GM18867 (cell line): Measurements from ENCODE around the gene U2AF1L4.
"Not testable (repeated sequence)": the region's sequence is repeated elsewhere in the genome, so short reads cannot be mapped to it uniquely, and the experiment has no call there.

ENCODE experiments used
- ATAC-seq: cut with Tn5 transposase; IDR thresholded peaks from one replicate; pipeline ENCODE4 v1.9.1; 2021; ENCODE audit warnings: mild to moderate bottlenecking, moderate library complexity; ENCODE audit not compliant: unreplicated experiment

The U2AF1L4 gene

GRCh38 chr19:35781650-35782049 lies 36.4 kb upstream of the U2AF1L4 start:
- ATAC-seq = no peak

DNA sequence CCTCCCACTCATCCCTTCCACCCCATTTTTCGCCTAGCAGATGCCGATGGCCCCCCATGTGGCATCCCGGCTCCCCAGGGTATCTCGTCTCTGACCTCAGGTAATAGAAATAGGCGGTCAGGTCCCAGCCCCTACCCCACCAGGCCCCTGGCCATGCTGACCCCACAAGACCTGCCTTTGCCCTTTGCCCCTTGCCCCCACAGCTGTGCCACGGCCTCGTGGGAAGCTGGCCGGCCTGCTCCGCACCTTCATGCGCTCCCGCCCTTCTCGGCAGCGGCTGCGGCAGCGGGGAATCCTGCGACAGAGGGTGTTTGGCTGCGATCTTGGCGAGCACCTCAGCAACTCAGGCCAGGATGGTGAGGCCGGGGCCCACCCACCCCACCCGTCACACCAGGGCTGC lies 35.5 kb upstream of the U2AF1L4 start:
- no peak for ATAC-seq

DNA sequence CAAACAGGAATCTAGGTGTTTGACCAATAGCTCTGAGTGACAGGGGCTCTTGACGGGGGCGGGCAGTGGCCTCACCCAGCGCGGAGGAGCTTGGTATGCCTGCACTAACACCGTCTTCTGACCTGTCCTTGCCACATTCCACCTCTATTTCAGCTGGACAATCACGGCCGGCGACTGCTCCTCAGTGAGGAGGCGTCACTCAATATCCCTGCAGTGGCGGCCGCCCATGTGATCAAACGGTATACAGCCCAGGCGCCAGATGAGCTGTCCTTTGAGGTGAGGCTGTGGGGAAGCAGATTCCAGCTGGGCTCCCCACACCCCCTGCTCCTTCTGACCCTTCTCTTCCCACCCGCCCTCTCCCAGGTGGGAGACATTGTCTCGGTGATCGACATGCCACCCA lies 34.8 kb upstream of the U2AF1L4 start:
- no peak for ATAC-seq

DNA sequence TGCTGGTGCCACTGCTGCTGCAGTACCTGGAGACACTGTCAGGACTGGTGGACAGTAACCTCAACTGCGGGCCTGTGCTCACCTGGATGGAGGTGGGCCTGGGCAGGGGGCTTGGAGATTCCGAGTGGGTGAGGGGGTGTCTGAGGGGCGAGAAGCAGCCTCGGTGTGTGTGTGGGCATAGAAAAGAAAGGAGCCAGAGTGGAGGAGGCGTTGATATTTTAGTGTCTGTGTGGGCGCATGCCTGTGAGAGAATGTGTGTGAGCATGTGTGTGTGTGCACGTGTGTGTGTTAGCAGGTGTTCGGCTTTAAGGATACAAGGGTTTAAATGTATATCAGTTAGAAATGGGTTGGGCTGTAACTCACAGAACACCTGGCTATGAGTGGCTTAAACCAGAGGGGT lies 33.8 kb upstream of the U2AF1L4 start:
- no peak for ATAC-seq

DNA sequence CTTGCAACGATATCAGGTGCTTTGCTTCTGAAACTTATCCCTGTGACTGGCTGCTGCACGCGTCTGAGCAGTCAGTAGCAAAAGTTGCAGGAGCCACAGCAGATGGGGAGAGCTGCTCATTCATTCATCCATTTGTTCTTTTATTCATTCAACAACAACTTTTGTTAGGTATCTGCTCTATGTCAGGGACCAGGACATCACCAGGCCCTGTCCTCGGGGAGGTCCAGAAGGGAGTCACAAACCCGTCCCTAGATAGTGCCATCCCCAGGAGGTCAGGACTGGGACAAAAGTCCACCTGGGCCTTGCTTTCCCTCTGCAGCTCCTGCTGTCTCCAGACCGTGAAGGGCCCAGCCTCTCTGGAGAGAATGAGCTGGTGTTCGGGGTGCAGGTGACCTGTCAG lies 32.7 kb upstream of the U2AF1L4 start:
- no peak for ATAC-seq

GRCh38 chr19:35777086-35777841 lies 32.0 kb upstream of the U2AF1L4 start:
- no peak for ATAC-seq

GRCh38 chr19:35776102-35776788 lies 31.0 kb upstream of the U2AF1L4 start:
- no peak for ATAC-seq

- peak; percentile 88 for ATAC-seq
Measured at GRCh38 chr19:35775298-35776101, 30.3 kb upstream of the U2AF1L4 start, which contains the start of gene ARHGAP33. Gene ARHGAP33 (plus strand): TSS chr19:35775564. CDS start chr19:35775659, 95 bp downstream.

GRCh38 chr19:35775046-35775297 lies 29.8 kb upstream of the U2AF1L4 start:
- ATAC-seq = no peak

DNA sequence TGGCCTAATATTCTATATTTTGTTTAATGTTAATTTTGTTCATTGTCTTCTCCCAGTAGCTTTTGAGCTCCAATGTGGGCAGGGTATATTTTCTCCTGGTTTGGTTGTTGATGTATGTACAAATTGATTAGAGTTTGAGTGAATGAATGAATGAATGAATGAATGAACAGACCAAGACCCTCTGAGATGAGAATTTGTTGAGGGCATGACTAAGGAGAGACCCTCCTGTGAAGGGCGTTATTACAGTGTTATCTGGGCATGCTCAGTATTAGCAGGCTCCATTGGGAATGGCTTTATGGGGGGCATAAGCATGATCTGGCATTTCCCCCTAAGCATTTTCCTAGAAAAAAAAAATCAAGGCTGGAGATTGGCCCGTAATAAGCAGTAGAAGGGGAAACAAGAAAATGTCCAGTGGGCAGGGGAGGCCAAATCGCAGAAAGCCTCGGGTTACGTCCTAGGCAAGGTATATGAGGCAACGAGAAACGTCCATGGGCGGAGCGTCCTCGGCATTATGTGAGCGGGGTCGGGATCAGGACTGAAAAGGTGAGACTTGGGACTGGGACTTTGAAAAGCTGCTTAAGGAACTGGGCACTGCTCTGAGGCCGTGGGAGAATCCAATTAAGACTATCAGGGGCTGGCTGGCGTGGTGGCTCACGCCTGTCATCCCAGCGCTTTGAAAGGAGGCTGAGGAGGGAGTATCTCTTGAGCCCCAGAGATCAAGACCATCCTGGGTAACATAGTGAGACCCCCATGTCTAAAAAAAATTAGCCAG lies 29.2 kb upstream of the U2AF1L4 start:
- no peak for ATAC-seq

- no peak for ATAC-seq
Measured at GRCh38 chr19:35773020-35773806, 28.0 kb upstream of the U2AF1L4 start.

DNA sequence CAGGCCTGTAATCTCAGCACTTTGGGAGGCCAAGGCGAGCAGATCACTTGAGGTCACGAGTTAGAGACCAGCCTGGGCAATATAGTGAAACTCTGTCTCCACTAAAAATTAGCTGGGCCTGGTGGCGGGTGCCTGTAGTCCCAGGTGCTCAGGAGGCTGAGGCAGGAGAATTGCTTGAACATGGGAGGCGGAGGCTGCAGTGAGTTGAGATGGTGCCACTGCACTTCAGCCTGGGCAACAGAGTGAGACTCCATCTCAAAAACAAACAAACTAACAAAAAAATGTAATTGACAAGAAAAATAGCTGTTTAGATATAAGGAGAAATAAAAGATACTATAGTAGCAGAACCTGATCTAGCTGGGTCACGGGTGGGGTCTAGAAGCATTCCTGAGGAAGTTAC lies 27.1 kb upstream of the U2AF1L4 start:
- ATAC-seq = not testable (repeated sequence)

GRCh38 chr19:35768082-35768421 lies 22.8 kb upstream of the U2AF1L4 start:
- no peak for ATAC-seq

DNA sequence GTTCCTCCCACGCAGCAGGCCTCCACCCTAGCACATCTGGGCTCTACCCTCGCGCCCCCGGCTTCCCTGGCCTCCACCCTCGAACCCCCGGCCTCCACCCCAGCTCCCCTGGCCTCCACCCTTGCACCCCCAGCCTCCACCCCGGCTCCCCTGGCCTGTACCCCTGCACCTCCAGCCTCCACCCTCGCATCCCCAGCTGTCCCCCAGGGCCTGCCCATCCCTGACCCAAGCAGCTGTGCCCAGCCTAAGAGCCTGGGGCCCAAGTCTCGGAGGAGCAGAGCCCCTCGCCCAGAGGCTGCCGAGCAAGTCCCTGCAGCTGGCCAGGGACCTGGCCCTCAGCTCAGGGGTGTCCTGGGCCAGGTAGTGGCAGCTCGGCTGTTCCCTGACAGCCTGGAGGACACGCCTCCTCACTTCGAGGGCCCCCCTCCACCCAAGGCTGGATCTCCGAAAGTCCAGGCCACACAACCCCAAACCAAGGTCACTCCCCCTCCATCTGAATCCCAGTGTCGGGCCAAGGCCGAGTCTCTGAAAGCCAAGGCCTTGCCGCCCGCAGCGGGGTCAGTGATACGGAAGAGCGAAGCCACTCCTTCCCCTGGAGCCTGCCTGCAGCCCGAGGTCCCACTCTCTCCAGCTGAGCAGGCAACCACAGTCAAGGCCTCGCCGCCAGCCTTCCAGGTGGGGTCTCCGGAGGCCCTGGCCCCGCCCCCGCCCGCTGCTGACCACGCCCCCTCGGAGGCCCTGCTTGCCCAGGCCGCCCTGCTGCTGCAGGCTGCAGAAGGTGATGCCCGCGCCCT lies 22.3 kb upstream of the U2AF1L4 start:
- ATAC-seq = no peak

- ATAC-seq = no peak
Measured at GRCh38 chr19:35766571-35767104, 21.4 kb upstream of the U2AF1L4 start.

DNA sequence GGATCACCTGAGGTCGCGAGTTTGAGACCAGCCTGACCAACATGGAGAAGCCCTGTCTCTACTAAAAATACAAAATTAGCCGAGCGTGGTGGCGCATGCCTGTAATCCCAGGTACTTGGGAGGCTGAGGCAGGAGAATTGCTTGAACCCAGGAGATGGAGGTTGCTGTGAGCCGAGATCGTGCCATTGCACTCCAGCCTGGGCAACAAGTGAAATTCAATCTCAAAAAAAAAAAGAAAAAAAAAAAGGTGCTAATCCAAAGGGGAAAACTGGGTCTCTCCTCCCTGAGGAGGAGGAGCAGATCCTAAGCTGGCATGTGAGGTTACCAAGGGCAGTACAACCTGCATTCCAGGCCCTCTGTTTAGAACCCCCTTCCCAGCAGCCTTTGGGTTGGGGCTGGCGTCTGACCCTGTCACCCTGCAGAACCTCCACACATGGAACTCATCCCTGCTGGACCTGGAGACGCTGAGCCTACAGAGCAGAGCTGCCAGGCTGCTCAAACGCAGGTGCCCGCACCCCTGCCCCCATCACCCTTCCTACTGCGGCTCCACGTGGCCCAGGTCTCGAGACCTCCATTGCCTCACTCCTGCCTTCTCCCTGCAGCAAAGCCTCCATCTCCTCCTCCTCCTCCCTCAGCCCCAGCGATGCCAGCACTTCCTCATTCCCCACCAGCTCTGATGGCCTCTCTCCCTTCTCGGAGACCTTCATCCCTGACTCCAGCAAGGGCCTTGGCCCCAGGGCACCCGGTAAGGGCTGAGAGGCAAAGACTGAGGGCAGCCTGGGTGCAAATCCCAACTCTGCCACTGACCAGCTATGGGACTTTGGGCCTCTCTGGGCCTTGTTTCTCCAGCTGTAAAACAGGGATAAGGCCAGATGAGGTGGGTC lies 19.5 kb upstream of the U2AF1L4 start:
- no peak for ATAC-seq

DNA sequence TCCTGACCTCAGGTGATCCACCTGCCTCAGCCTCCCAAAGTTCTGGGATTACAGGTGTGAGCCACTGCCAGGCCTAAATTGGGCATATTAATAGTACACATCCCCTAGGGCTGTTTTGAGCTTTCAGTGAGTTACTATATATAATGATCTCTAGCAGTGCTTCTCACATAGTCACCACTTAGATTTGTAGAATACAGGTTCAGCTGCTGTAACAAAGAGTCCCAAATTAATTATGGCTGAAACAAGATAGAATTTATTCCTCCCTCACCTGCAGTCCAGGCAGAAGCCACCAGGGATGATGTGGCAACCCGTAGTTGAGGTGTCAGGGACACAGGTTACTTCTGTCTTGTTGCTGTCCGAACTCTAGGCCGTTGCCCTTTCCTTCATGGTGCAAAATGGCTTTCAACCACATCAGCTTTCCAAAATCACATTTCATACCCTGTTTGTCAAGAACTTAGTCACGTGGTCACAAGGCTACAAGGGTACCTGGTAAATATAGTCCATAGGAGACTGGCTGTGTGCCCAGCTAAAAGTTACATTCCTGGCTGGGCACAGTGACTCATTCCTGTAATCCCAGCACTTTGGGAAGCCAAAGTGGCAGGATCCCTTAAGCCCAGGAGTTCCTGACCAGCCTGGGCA lies 15.6 kb upstream of the U2AF1L4 start:
- no peak for ATAC-seq

DNA sequence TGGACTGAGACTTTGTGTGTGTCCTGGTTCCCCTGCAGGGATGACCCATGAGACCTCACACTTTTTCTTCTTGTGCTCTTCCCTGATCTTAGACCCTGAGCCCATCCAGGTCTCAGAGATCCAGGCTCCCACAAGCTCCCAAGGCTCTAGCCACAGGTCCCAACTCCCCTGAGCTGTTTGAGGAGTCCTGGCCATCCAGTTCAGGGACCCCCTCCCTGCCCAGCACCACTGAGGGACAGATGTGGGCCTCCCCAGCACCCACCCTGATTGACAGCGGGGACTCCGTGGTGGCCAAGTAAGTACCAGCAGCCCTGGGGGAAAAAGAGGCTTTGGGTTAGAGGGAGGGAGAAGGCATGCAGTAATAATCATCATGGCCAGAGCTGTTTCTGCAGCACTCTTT lies 14.5 kb upstream of the U2AF1L4 start:
- ATAC-seq = no peak
